Ascending aorta (tissue), 2 donors: ENCODE data around the gene DSE. TPM values are rescaled to one million over a fixed set of nuclear protein-coding genes. Genes with fewer than 3 reads are reported as not detected.

Experiments used
- DNase-seq, 2 donors: peaks; one replicate each; pipeline ENCODE4 v3.0.0-alpha.2; 2019; ENCODE audit warnings: low spot score in 2 of 2
- H3K27ac ChIP-seq, 2 donors: fragments of 200-600 bp; sonication (generic); one replicate each; pipeline ENCODE4 v1.5.1; 2016 to 2017; ENCODE audit warnings: mild to moderate bottlenecking in 1 of 2
- H3K27me3 ChIP-seq: fragments of 200-600 bp; sonication (generic); one replicate; pipeline ENCODE4 v1.5.1; 2017
- H3K36me3 ChIP-seq, 2 donors: fragments of 200-600 bp; sonication (generic); one replicate each; pipeline ENCODE4 v1.5.1; 2016
- H3K4me1 ChIP-seq, 2 donors: fragments of 200-600 bp; sonication (generic); one replicate each; pipeline ENCODE4 v1.5.1; 2016 to 2017; ENCODE audit warnings: mild to moderate bottlenecking in 1 of 2
- H3K4me3 ChIP-seq, 2 donors: fragments of 200-600 bp; sonication (generic); one replicate each; pipeline ENCODE4 v1.5.1; 2016 to 2017; ENCODE audit warnings: mild to moderate bottlenecking in 1 of 2
- H3K9me3 ChIP-seq, 2 donors: fragments of 200-600 bp; sonication (generic); one replicate each; pipeline ENCODE4 v1.5.1; 2016
- intact Hi-C: fragments of 100-400 bp; cut with DNase I; formaldehyde crosslinking; loops from one replicate; pipeline ENCODE4 v1.15.1; 2023
- total RNA-seq: library from RNA; depleted of rRNA; stranded (reverse); fragments of >200 nt; gene quantifications from one replicate; pipeline ENCODE4 v1.1.0, GENCODE V29; 2016
- TF ChIP-seq, protein P1 (sequence below), 3 experiments: fragments of 200-600 bp in 2 of 3; fragments of 450-650 bp in 1 of 3; sonication (generic) in 2 of 3; IDR thresholded peaks; one replicate each; pipeline ENCODE4 v1.5.1; 2016 to 2019; ENCODE audit warnings: antibody characterized with exemption in 3 of 3, mild to moderate bottlenecking in 1 of 3, moderate library complexity in 1 of 3

The DSE gene
- total RNA-seq, 1 donor from 2014 or later = 27.6 TPM

DNA sequence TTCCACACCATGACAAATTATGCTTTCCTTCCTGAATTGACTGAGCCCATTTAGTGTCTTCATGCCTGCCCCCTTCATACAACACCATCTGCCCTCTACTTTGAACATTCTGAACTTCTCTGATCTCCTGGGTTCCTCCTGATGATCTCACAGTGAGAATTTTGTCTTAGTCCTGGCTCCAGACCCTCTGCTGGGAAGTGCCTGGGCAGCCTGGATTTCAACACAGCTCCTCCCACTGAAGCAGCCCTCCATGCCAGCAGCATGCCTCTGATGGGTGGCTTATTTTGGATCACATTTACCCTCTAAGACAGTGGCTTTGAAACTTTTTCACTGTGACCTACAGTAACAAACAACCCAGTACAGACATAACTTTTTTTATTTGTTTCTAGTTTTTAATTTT is 41.5 kb downstream of the DSE start:
- TF ChIP-seq, protein P1, sequence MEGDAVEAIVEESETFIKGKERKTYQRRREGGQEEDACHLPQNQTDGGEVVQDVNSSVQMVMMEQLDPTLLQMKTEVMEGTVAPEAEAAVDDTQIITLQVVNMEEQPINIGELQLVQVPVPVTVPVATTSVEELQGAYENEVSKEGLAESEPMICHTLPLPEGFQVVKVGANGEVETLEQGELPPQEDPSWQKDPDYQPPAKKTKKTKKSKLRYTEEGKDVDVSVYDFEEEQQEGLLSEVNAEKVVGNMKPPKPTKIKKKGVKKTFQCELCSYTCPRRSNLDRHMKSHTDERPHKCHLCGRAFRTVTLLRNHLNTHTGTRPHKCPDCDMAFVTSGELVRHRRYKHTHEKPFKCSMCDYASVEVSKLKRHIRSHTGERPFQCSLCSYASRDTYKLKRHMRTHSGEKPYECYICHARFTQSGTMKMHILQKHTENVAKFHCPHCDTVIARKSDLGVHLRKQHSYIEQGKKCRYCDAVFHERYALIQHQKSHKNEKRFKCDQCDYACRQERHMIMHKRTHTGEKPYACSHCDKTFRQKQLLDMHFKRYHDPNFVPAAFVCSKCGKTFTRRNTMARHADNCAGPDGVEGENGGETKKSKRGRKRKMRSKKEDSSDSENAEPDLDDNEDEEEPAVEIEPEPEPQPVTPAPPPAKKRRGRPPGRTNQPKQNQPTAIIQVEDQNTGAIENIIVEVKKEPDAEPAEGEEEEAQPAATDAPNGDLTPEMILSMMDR (IDR thresholded peaks at IDR 0.05) = no peak
- no peaks in the 10 kb centered on the region for H3K27me3 ChIP-seq
- intact Hi-C loops = no loop called here
- H3K4me3 ChIP-seq = no peak overlapping the region
- peaks cover 7 to 15% of the 10 kb centered on the region in 2 donors for H3K4me1 ChIP-seq
- H3K36me3 ChIP-seq = no peaks in the 10 kb centered on the region
- H3K27ac ChIP-seq = no peak overlapping the region
- DNase-seq = no peak
- no peaks in the 10 kb centered on the region for H3K9me3 ChIP-seq

DNA sequence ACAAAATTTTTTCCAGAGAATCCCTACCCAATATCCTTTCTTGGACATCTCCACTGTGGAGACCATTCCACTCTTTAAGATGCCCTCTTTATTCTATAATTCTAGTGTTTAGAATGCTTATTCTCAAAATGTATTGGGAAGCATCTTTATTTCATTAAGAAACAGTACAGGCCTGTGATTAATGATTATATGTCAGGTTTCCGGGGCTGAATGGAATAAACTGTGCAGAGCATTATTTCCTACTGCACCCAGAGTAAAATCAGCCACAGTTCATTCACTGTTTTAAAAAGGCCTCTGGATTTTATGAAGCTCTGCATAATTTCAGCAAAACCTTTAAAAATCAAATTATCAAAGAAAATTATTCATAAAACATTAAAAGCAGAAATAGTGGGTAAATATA is 42.6 kb downstream of the DSE start:
- H3K4me3 ChIP-seq = no peak overlapping the region
- no peaks in the 10 kb centered on the region for H3K36me3 ChIP-seq
- H3K9me3 ChIP-seq = no peaks in the 10 kb centered on the region
- H3K27me3 ChIP-seq = no peaks in the 10 kb centered on the region
- TF ChIP-seq, protein P1 (IDR thresholded peaks at IDR 0.05) = no peak
- H3K4me1 ChIP-seq = peaks cover 7 to 15% of the 10 kb centered on the region in 2 donors
- intact Hi-C loops = no loop called here
- no peak for DNase-seq
- no peak overlapping the region for H3K27ac ChIP-seq

DNA sequence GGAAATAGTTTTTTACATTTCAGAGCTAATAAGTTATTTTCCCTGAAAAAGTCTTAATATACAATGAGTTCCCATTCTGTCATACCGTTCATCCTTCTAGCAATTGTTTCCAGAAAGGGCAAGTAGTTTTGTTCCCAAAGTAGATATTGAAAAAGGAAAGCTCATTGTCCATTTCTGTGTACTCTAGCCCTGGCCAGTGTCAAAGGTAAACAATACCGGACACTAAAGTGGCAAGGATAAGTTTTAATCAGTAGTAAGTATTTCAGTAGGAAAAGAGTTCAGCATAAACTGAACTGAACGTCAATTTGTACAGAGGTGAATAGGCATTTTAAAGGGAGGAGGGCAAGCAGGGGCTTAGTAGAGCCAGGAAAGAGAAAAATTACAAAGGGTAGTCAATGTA is 46.9 kb downstream of the DSE start:
- Histone ChIP-seq H3K4me1 (peaks cover 0 to 5% of the 10 kb centered on the region in 2 donors), H3K27ac (no peak overlapping the region), H3K9me3 (no peaks in the 10 kb centered on the region), H3K4me3 (no peak overlapping the region), H3K36me3 (no peaks in the 10 kb centered on the region), H3K27me3 (no peaks in the 10 kb centered on the region)
- TF ChIP-seq, protein P1 (IDR thresholded peaks at IDR 0.05) = no peak
- DNase-seq = no peak
- intact Hi-C loops = no loop called here

DNA sequence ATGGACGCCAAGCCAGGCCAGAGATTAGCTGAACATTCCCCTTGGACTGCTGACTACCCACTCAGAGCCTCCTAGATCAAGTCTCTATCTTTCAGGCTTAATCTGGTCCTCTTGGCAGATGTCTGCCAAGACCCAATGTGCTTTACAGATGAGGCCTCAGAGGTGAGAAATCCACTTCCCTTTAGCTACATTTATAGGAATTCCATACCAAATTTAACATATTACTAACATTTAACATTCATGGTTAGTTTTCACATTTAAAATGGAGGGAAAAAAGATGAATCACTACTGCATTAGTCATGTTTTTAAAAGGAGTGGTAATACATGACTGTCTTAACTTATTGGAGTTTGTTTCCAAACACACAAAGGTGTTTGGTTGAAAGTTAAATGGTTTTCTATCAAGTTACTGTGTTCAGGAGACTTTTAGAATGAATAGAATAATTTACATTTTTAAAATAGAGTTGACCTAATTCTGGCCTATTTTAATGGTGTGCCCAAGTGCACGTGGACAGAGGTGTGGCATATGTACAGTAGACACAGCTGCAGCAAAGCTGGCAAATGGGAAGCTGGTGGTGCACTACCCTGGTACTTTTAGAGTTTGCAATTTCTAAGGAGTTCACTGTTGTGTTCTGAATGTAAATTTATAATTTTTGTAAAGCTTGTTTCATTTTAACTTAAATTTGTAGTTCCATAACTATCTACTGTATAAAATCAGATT is 48.5 kb downstream of the DSE start:
- no peaks in the 10 kb centered on the region for H3K27me3 ChIP-seq
- intact Hi-C loops = no loop called here
- TF ChIP-seq, protein P1 (IDR thresholded peaks at IDR 0.05) = no peak
- no peak overlapping the region for H3K4me3 ChIP-seq
- peaks cover 0 to 8% of the 10 kb centered on the region in 2 donors for H3K4me1 ChIP-seq
- H3K36me3 ChIP-seq = no peaks in the 10 kb centered on the region
- no peak for DNase-seq
- no peak overlapping the region for H3K27ac ChIP-seq
- no peaks in the 10 kb centered on the region for H3K9me3 ChIP-seq

DNA sequence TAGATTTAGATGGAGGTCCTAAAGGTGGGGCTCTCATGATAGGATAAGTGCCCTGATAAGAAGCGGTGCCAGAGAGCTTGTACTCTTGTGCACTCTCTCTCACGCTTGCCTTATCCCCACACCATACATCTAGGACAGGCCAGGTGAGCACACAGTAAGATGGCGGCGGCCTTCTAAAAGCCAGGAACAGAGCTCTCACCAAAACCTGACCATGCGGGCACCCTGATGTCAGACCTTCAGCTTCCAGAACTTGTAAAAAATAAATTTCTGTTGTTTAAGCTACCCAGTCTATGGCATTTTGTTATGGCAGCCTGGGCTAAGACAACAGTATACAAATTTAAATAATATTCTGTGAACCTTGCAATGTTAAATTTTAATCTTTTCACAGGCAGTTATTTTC is 49.6 kb downstream of the DSE start:
- no peak for DNase-seq
- no peaks in the 10 kb centered on the region for H3K9me3 ChIP-seq
- no peaks in the 10 kb centered on the region for H3K27me3 ChIP-seq
- H3K4me1 ChIP-seq = peaks cover 0 to 8% of the 10 kb centered on the region in 2 donors
- TF ChIP-seq, protein P1 (IDR thresholded peaks at IDR 0.05) = no peak
- intact Hi-C loops = no loop called here
- no peak overlapping the region for H3K27ac ChIP-seq
- no peaks in the 10 kb centered on the region for H3K36me3 ChIP-seq
- H3K4me3 ChIP-seq = no peak overlapping the region
